Hepatocyte (in vitro differentiated cells): ENCODE measurements around the gene EFL1.
"Not testable (repeated sequence)": the region's sequence is repeated elsewhere in the genome, so short reads cannot be mapped to it uniquely, and the experiment has no call there.

Experiments used
- CTCF ChIP-seq: fragments of 200-600 bp; sonication (generic); IDR thresholded peaks from 2 replicates; pipeline ENCODE4 v1.5.1; 2016; ENCODE audit warnings: antibody characterized with exemption, mild to moderate bottlenecking; ENCODE audit not compliant: poor library complexity
- EZH2 ChIP-seq: fragments of 200-600 bp; sonication (generic); IDR thresholded peaks from 2 replicates; pipeline ENCODE4 v1.6.1; 2016; ENCODE audit warnings: antibody characterized with exemption, mild to moderate bottlenecking, borderline replicate concordance

GRCh38 chr15:82282386-82282785, 19.9 kb upstream of the EFL1 start:
- not testable (repeated sequence) for TF ChIP-seq EZH2, CTCF
